HG03135 (cell line): ENCODE measurements around the gene ABITRAM.
"Not testable (repeated sequence)": the region's sequence is repeated elsewhere in the genome, so short reads cannot be mapped to it uniquely, and the experiment has no call there.

Experiments
- ATAC-seq: cut with Tn5 transposase; IDR thresholded peaks from one replicate; pipeline ENCODE4 v1.9.1; 2021; ENCODE audit warnings: mild to moderate bottlenecking, moderate library complexity; ENCODE audit not compliant: unreplicated experiment

The ABITRAM gene

DNA sequence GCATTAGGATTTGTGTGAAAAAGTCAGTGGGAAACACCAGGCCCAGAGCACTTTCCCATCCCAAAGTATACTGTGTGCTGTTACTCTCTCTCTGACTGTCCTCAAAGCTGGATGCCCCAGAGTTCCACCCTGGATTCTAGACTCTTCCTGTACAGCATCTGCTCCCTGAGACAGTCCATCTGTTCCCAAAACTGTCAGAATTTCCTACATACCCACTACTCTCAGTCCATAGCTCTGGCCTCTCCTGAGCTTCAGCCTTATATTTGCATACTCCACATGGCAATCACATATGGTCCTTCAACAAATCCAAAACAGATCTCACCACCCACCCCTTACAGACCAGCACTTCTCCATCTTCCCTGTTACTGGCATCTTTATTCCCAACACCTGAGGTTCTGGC, 9.7 kb upstream of the ABITRAM start:
- ATAC-seq: no peak

DNA sequence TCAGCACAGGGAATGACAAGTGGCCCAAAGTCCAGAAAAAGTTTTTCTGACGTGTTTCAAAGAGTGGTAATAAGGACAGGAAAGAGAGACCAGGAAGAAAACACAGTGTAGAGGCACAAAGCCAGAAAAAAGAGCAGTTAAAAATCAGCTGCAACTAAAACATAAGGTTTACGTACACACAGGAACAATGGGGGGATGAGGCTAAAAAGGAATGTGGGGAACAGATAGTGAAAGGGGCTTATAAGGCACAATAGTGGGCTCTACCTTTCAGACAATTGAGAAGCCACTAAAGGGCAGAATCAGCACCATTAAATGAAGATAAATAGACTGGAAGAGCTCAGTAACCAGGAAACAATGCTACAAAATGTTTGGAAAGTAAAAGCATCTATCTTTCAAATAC, 5.8 kb upstream of the ABITRAM start:
- no peak for ATAC-seq

DNA sequence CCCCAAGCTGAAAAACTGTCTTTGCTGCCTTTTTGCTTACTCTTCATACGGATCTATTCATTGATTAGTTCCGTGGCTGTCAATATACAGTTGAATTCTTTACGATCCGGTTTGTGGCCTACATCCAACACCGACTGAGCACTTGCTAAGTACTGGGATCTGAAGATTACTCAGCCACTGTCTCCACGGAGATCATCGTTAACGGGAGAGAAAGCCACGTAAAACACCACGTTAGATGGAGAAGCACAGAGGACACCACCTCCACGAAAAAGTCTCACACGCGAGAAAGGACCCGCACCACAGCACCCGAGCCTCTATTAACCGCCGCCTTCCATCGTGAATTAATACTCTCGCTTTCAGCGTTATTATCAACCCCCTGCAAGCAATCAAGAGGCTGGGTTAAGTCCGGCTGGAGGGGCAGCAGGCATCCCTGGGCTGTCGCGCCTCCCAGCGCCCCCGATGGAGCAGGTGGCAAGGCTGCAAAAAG, 926 bp upstream of the ABITRAM start:
- ATAC-seq: no peak

DNA sequence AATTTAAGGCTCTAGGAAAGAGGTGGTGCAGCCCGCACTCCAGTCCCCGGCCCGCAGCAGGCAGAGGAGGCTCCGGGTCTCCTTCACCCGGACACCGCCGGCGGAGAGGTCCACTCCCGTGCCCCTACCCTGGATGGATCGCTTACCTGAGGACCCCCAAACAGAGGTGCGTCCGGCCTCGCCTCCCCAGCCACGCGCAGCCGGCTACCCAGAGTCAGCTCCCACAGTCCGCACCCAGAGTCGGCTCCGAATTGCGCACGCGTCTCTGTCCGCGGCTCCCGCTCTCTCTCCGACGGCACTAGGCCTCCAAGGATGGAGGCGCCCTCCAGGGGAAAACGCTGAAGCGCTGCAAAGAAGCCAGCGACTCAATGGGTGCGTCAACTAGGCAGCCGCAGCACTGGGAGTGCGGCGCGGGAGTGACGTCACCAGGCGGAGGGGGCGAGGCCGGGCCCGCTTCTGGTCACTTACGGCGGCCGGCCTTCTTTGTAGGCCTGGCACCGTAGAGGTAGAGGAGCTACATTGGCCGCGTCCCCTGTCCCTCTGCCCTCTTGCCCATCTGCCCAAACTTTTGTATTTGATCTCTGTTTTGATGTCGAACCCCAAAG, 380 bp upstream of the ABITRAM start, which contains the start of gene ELP1:
Gene ELP1 (minus strand): TSS at position 407 of the 605 bp plus-strand sequence. CDS start 2,978 bp downstream, outside the sequence.
- peak; percentile 85 for ATAC-seq

DNA sequence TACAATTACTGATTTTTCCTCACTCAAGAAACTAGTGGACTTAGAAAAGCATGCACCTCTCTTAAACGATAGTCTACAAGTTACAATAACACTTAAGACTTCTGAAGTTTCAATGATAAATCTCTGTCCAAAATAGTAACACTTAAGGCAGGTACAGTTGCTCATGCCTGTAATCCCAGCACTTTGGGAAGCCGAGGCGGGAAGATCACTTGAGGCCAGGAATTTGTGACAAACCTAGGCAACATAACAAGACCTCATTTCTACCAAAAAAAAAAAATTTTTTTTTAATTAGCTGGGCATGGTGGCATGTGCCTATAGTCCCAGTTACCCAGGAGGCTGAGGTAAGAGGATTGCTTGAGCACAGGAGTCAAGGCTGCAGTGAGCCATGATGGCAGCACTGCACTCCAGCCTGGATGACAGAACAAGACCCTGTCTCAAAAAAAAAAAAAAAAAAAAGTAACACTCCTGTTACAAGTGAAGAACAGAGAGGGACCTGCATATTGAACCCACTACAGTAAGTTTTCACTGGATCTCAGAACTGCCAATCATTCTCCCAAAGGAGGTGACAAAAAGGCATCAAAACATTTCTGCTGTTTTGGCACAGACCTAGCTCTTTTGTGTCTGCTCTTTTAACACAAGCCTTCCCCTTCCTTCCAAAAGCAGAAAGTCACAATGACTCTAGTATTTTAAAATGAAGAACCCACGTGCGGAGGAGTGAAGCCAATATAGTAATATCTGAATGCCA, 3.5 kb downstream of the ABITRAM start:
- ATAC-seq: no peak

DNA sequence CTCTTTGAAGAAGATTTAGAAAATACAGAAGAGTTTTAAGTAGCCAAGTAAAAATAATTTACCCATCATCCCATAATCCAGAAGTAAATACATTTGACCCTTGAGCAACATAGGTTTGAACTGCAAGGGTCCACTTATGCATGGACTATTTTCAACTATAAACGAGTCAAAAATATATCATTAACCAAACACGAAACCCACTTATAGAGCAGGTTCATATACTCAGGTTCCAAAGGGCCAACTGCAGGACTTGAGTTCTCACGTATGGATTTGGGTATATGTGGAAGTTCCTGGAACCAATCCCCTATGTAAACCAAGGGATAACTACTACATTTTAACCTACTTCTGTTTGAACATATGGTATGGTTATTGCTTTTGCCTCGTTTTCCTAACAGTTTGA, 5.8 kb downstream of the ABITRAM start:
- no peak for ATAC-seq

DNA sequence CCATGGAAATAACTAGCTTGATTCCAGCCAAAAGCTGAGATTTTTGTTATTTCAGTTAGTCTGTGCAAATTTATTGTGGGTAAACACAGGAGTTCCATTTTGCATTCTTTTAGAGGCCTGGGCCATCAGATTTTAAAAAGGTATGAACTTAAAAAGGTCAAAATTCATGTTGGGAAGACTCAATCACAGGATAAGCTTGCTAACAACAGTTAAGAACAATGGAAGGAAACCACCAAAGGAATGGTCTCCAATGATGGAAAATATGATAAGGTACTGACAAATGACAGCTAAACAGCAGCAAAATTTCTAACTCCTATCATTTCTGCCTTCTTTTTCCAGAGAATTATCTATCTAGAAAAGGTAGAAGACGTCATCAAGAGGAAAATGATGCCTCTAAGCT, 16.0 kb downstream of the ABITRAM start:
- ATAC-seq: no peak

DNA sequence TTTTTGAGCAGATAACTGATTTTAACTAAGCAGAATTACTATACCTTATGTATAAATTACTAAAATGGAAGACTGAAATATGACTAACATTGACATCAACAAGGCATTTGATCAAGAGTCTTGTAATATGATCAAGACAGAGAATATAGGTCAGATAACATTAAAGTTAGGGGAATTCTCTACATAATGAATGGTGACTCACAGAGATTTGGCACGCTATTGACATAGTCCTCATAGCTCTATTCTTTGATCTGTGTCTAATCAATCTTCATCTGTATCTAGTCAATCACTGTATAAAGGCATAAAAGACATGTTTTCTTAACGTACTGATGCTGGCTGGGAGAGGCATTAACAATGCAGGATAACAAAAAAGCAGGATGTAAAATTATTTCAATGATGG, 17.4 kb downstream of the ABITRAM start:
- ATAC-seq: no peak

DNA sequence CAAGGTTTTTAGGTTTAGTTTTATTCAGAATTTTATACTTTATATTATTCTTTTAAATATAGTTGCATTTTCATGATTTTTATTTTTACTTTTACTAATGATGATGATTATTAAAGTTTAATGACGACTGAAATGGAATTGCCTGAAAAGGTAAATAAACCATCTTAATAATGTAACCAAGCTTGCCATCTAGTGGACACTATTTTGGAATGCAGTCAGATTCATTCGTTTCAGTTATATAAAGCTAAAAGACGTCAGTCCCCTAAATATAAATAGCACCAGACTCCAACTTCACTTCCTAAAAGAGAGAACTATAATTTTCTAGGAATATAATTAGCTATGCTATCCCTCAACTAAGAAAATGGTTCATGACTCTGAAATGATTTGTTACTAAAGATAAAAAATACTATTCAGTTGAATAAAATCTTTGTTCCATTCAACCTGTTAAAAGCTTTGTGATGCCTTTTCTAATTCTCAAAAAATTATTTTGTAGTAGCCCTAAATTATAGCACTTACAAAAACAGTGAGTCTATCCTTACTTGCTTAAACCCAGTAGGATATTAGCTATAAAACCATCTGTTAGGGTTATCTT, 19.9 kb downstream of the ABITRAM start:
- no peak for ATAC-seq

DNA sequence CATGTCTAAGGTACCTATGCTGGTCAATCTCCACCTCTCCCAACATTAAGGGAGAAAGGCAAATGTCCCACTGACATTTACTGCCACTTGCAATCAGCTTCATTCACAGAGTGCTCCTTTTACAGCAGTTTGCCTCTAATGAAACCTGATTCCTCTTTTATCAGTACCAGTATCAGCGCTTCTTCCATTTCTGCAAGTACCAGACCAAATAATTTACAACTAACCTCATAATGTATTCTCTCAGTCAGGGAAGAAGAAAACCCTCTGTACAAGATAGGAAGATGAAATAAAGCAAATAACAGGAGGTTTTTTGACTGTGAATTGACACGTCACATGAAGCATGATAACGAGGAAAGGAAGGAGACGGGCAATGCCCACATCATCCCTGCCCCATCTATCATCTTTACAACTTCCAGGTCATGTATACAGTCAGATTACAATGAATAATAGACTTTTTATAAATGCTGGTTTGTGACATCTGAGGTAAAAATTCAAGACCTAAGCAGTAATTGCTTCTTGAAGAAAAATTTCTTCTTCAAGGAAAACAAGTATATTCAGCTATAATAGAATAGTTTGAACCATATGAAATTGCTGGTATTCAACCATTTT, 21.9 kb downstream of the ABITRAM start:
- ATAC-seq: no peak

DNA sequence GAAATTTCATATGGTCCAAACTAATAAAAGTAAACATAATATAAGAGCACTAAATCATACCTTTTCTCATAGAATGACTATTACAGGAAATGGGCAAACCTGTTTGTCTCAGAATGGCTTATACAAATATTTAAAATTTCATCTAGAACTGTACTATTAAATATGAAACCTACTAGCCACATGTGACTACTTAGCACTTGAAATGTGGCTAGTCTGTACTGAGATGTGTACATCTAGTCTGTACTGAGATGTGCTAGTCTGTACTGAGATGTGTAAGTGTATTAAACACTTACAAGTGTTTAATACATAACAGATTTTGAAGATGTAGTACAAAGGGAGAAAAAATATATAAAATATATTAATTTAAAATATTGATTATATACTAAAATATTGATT, 22.4 kb downstream of the ABITRAM start:
- no peak for ATAC-seq

DNA sequence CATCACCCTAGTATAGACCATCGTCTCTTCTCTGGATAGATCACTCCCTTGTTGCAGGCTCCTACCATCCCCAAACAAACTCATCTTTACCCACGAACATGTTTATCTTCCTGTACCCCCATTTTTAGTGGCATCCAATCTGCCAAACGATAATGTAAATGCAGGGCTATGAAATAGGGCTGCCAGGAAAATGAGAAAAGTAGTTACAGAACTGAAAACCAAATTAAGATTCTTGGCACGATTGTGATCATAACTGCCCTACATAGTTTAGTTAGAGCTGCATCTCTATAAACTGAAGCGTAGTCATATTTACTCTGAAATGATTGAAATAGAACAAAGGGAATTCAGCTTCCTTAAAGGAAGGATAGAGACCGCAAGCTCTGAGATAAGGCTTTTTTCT, 26.1 kb downstream of the ABITRAM start:
- ATAC-seq: no peak

DNA sequence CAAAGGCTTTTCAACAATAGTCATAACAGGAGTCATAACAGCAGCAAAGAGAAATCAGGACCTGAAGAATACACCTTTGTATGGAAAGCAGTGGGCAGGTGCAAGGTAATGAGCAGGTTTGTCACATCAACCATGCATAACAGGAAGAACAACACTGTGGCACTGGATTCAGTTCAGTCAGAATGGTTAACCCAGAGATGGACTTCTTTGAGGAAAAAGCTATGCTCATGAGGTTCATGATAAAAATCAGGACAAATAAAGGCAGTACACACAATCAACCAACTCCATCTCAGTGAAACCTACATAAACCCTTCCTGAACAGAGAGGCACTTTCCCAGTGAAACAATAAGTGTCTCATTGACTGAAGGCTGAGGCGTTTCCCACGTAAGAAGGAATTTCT, 27.0 kb downstream of the ABITRAM start:
- no peak for ATAC-seq

DNA sequence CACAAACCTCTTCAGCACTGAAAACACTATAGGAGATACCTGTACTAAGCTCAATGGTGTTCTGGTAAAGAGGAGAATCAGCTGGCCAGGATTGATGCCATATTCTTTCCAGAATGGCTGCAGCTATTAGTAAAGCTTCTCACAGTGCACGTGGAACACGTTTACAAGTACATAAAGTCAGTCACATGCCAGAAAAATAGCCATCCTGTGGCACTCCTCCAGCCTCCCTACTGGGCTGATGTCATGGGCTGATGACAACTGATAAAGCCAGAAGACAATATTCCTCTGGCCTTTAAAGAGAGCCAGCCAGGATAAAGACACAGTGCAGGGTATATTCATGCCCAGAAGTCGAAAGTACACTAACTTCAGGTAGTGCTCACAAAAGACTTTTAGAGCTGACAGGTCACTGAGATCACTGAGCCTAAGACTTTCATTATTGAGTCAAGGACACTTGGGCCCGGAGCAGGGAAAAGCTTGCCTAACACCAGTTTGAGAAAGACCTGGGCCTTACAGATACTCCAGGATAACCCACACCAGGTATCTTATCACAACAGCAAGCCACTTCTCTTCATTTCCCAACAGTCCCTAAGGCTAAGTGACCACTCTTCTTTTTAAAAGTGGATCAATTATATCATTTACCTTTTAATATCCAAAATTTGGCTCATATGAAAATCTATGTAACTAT, 29.4 kb downstream of the ABITRAM start:
- no peak for ATAC-seq

DNA sequence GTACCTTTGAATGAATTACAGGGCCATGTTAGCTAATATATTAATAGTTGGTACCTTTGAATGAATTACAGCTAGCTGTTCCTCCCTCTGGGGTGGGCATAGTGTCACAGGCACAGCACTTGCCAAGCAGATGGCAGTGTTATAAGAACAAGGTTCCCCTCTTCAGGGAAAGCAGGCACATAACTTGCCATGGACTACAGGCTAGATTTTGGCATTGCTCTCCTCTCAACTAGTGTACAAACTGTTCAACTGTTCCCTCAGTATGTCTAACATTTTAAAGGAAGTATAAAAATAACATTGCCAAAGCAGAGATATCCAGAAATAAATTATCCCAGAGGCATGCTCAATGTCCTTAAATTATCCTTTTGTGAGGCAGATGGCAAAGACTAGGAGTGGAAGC, 33.7 kb downstream of the ABITRAM start:
- ATAC-seq: no peak

DNA sequence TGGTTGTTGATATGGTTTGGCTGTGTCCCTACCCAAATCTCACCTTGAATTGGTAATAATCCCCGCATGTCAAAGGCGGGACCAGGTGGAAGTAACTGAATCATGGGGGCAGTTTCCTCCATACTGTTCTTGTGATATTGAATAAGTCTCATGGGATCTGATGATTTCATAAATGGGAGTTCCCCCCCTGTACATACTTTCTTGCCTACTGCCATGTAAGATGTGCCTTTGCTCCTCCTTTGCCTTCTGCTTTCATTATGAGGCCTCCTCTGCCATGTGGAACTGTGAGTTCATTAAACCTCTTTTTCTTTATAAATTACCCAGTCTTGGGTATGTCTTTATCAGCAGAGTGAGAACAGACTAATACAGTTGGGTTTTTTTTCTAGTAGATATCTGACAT, 37.2 kb downstream of the ABITRAM start:
- ATAC-seq: not testable (repeated sequence)

DNA sequence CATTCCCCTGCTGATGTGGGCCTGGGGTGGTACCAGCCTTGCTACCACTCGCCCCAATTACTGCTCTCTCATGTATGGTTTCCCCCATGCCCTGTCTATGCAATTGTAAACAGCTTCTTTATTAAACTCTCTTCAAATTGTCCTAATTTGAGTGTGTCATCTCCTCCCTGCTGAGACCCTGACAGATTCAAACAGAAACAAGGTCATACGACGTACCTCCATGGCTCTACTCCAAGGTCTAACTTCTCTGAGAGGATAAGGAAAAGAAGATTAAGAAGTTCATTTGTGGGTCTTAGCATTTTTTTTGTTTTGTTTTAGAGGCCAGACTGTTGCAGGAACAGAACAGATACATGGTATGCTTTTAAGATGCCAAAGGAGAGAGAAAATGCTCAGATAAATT, 38.0 kb downstream of the ABITRAM start:
- ATAC-seq: no peak

DNA sequence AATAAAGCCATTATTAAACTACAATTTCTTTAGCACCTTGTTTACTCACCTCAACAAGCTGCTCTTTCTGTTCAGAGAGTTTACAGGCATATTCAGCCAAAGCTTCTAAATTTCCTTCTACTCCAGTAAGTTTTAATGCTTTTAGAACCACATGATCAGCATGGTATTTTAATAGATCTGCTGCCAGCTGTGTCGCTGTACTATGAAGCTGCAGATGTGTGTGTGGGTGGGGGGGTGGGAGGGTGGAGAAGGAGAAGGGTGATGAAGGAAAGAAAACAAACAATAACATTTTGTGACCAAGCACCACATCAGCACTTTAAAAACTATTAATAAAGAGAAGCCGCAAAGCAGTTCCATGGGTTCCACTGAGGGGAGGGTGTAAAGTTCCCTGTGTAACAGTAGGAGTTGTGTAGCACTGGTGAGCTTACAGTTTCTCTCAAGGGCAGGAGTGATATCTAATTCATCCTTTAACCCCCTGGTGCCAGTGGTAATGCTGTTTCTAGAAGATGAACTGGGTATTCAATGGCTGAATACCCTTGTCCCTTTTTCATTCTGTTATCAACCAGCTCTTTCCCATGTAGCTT, 38.5 kb downstream of the ABITRAM start:
- ATAC-seq: no peak

DNA sequence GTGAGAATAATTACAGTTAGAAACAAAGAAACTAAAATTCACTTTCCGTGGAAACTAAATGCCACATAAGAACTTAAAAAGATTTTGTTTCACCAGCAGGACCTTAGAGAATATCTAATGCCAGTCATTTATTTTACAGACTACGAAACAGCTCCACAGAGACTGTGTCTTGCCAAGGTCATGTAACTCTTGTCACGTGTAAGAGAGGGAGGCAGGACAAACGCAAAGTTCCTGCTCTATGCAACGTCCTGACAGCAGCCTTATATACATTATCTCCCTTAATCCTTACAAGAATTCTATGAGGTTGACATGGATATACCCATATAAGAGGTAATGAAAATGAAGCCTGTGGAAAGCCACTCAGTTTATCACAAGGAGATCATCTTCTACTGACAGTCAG, 39.7 kb downstream of the ABITRAM start:
- ATAC-seq: no peak

DNA sequence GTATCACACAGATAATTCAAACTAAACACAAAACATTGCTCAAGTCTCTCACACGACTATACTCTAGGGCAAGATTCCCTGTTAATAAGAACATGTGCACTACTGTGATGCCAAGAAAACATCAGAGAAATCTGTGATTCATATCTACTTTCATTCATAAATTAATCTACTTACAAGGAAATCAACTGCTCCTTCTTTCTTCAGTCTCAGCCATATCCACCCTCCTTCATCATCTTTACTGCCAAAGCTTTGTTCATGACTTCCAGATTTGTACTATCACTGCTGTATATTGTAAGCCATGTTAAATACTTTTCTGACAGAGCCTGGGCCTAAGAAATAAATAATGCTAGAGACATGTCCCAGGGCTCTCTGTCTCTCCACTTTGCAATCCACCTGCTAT, 44.0 kb downstream of the ABITRAM start:
- no peak for ATAC-seq

DNA sequence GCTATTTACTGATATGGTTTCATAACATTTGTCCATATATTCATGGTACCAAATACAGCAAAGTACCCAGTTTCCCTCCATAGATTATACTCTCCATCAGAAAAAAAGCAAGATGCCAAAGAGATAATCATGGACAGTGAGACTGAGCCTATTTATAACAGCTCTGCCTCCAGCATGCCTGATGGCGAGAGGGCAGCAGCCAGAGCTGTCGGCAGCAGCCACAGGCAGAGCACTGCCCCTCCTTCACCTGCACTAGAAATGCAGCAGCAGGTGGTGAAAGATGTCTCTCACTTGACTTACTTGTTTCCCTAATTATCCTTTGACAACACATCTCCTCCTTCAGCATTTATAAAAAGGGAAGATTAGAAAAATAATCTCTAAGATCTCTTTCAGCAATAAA, 46.7 kb downstream of the ABITRAM start:
- no peak for ATAC-seq
